GM21737 (cell line): ENCODE results near the gene NLRP9.
"Not testable (repeated sequence)": the region's sequence is repeated elsewhere in the genome, so short reads cannot be mapped to it uniquely, and the experiment has no call there.

Source experiments
- ATAC-seq: cut with Tn5 transposase; IDR thresholded peaks from one replicate; pipeline ENCODE4 v1.9.1; 2021; ENCODE audit warnings: mild to moderate bottlenecking, moderate library complexity; ENCODE audit not compliant: unreplicated experiment

Gene NLRP9

DNA sequence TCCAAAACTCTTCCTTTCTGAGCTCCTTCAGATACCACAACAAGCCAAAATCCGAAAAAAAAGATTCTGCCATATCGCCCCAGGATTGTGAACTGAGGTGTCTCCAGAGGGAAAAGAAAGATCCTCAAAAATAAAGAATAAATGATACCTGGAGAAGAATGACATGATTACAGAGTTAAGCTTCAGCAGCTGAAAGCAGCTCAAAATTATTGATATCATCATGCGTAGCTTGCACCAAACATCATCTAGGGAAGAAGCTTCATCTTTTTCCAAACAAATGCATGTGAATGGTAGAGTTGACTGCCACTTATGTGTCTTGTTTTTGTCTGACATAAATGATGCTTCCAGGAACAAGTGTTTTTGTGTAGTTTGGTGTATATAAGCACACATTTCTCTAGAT lies at the start of gene NLRP9:
TSS of gene NLRP9 (minus strand) at position 101 of the 400 bp plus-strand sequence. CDS start at position 73, 28 bp downstream.
- ATAC-seq = no peak

DNA sequence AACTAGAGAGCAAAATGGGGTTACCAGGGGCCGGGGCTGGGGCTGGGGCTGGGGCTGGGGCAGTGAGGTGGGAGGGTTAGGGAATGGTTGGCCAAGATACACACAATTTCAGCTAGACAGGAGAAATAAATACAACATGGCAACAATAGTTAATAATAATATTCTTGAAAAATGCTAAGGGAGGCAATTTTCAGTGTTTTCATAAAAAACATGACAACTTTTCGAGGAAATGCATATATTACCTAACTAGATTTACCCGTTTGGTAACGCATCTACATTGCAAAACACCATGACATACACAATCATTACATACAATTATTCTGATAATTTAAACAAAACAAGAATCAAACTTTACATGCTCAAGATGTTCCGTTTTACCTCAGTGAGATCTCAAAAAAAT lies 42.9 kb upstream of the NLRP9 start:
- ATAC-seq = no peak

DNA sequence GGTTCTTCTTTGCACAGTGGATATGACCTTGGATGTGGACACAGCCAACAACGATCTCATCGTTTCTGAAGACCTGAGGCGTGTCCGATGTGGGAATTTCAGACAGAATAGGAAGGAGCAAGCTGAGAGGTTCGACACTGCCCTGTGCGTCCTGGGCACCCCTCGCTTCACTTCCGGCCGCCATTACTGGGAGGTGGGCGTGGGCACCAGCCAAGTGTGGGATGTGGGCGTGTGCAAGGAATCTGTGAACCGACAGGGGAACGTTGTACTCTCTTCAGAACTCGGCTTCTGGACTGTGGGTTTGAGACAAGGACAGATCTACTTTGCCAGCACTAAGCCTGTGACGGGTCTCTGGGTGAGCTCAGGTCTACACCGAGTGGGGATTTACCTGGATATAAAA lies 40.1 kb upstream of the NLRP9 start:
- no peak for ATAC-seq

DNA sequence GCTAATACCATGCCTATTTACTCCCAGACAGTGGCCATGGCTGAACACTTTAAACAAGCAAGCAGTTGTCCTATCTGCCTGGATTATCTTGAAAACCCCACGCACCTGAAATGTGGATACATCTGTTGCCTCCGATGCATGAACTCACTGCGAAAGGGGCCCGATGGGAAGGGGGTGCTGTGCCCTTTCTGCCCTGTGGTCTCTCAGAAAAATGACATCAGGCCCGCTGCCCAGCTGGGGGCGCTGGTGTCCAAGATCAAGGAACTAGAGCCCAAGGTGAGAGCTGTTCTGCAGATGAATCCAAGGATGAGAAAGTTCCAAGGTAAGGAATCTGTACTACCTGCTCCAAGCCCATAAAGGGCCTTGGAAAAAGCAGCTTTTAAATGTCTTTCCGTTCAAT lies 39.3 kb upstream of the NLRP9 start:
- no peak for ATAC-seq

DNA sequence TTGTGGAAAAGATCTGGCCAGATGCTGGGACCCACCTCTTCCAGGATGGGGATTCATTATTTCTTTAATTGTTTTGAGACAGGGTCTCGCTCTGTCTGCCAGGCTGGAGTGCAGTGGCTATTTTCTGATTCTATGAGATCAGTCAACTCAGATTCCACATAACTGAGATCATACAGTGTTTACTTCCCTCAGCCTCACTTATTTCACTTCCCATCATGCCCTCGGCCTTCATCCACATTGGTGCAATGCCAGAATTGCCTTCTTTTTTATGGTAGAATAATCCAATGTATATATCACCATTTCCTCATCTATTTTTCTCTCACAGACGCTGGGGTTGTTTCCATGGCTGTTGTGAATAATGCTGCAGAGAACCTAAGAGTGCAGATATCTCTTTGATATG lies 31.4 kb upstream of the NLRP9 start:
- ATAC-seq = not testable (repeated sequence)

DNA sequence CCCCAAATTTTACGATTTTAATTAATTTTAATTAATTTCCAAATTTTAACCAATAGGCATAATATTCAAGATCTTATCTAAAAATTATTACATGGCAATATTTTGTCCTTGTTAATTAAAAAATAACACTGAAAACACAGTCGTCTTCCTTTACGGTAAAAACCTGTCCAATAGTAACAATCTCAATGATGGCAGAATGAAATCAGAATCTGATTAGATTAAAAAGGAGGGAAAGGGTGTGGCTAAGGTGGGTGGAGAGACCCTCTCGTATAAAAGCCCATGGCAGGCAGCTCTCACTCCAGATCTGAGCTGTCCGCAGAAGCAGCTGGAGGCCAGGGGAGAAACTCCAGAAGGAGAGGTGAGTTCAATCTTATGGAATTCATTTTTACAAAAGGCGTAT lies 30.6 kb upstream of the NLRP9 start, which contains the start of gene RFPL4AL1:
TSS of gene RFPL4AL1 (plus strand) at position 301 of the 400 bp plus-strand sequence. CDS start 2,687 bp downstream, outside the sequence.
- ATAC-seq = not testable (repeated sequence)

DNA sequence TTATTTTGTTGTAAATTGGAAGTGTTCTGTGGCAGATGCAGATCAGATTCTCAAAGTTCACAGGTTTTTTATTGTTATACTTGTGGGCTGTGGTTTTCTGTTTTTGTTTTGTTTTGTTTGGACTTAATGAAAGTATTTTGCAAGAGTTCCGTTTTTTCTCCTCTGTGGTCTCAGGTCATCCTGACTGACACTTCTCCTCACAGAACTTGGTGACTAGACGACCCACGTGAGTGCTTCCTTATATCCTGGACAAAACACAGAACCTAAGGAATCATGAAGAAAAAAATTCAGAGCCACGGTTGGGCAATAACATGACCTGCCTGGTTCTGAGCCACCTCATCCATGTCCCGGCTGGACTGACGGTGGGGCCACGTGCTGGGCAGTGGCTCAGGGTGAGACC lies 28.3 kb upstream of the NLRP9 start:
- no peak for ATAC-seq

DNA sequence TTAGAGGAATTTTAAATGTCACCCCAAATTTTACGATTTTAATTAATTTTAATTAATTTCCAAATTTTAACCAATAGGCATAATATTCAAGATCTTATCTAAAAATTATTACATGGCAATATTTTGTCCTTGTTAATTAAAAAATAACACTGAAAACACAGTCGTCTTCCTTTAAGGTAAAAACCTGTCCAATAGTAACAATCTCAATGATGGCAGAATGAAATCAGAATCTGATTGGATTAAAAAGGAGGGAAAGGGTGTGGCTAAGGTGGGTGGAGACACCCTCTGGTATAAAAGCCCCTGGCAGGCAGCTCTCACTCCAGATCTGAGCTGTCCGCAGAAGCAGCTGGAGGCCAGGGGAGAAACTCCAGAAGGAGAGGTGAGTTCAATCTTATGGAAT lies 20.6 kb upstream of the NLRP9 start, which contains the start of gene RFPL4A:
TSS of gene RFPL4A (plus strand) at position 301 of the 400 bp plus-strand sequence. CDS start 2,704 bp downstream, outside the sequence.
- not testable (repeated sequence) for ATAC-seq

DNA sequence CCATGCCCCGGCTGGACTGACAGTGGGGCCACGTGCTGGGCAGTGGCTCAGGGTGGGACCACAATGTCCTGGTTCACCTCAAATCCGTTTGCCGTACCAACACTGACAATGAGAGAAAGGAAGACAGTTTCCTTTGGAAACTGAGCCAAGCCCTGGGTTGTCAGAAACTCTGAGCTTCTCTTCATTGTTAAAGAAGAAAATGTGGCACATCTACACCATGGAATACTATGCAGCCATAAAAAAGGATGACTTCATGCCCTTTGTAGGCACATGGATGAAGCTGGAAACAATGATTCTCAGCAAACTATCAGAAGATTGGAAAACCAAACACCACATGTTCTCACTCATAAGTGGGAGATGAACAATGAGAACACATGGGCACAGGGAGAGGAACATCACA lies 18.6 kb upstream of the NLRP9 start:
- ATAC-seq = not testable (repeated sequence)

DNA sequence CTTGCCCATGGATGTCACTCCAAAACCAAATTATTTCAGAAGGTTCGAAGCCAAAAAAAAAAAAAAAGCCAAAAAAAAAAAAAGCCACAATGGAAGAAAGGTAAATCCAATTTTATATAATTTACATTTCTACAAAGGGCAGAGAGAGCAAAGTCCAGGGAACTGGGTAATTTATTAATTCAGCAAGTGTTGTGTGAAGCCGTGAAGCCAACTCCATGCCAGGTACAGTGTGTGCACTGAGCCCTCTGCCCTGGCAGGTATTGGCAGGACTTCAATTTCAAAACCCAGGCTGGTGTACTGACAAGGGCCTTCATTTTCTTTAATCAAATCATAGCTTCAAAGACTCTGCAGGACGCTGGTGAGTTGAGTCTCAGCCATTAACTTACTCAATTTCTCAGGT lies 15.2 kb upstream of the NLRP9 start:
- ATAC-seq = no peak

DNA sequence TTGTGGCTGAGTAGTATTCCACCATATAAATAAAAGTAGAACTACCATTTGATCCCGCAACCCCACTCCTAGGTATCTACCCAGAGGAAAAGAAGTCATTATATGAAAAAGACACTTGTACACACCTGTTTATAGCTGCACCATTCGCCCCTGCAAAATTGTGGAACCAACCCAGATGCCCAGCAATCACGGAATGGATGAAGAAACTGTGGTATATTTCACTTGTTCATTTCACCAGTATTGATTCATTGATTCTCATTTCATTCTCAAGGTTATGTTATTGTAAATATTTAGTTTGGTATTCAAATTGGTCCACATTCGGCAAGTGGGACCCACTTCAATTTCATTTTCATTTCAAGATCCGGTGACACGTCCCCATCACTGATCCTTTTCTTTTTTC lies 12.5 kb upstream of the NLRP9 start:
- no peak for ATAC-seq

DNA sequence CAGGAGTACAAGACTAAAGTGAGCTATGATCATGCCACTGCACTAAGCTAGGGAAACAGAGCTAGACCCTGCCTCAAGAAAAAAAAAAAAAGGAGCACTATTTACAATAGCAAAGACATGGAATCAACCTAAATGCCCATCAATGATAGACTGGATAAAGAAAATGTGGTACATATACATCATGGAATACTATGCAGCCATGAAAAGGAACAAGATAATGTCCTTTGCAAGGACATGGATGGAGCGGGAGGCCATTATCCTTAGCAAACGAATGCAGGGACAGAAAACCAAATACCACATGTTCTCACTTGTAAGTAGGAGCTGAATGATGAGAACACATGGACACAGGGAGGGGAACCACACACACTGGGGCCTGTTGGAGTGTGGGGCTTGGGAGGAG lies 7.8 kb downstream of the NLRP9 start:
- not testable (repeated sequence) for ATAC-seq

DNA sequence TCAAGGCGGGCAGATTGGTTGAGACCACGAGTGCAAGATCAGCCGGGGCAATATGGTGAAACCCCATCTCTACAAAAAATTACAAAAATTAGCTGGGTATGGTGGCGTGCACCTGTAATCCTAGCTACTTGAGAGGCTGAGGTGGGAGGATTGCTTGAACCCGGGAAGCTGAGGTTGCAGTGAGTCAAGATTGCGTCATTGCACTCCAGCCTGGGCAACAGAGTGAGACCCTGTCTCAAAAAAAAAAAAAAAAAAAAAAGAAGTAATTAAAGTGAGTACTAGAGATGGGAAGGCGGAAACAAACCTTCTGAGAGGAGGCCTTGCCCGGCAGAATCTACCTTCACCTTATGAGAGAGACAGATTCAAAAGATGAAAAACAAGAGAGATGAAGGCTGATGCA lies 14.7 kb downstream of the NLRP9 start:
- ATAC-seq = no peak

DNA sequence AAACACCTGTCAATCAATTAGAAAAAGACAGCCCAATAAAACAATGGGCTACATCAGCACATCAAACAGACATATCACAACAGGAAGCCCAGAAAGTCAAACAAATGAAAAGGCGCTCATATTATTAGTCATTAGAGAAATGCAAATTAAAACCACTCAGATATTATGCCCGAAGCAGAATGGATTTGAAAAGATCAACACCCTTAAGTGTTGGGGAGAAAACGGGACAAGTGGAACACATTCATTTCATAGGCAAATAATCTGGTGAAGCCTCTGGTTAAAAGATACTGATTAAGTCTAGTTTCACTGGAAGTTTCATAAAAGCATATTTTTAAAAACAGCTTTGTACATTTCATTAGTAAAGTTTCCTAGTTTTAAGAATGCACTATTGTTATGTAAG lies 17.4 kb downstream of the NLRP9 start:
- ATAC-seq = no peak

DNA sequence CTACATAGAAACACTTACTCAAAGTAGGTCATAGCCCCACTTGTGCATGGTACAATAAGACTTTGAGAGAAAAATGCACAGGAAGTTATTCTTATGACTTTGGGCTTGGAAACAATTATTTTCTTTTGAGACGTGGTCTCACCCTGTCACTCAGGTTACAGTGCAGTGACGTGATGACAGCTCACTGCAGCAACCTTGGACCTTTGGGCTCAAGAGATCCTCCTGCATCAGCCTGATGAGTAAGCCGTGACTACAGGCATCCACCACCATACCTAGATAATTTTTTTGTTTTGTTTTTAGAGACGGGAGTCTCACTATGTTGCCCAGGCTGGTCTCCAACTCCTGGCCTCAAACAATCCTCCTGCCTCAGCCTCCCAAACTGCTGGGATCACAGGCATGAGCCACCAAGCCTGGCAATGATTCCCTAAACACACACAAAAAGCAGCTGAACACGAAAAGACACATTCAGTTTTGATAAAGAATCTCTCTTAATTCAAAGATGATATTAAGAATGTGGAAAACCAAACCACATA lies 17.9 kb downstream of the NLRP9 start:
- ATAC-seq = no peak

DNA sequence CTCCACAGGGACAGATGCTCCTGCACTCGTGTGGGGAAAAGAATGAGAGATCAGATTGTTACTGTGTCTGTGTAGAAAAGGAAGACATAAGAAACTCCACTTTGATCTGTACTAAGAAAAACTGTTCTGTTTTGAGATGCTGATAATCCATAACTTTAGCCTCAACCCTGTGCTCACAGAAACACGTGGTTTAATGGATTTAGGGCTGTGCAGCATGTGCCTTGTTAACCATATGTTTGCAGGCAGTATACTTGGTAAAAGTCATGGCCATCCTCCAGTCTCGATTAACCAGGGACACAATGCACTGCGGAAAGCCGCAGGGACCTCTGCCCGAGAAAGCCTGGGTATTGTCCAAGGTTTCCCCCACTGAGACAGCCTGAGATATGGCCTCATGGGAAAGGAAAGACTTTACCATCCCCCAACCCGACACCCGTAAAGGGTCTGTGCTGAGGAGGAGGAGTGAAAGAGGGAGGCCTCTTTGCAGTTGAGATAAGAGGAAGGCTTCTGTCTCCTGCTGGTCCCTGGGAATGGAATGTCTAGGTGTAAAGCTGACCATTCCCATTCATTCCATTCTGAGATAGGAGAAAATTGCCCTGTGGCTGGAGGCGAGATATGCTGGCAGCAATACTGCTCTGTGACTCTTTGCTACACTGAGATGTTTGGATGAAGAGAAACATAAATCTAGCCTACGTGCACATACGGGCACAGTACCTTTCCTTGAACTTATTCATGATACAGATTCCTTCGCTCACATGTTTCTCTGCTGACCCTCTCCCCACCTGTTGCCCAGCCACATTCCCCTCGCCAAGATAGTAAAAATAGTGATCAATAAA lies 20.1 kb downstream of the NLRP9 start:
- not testable (repeated sequence) for ATAC-seq

DNA sequence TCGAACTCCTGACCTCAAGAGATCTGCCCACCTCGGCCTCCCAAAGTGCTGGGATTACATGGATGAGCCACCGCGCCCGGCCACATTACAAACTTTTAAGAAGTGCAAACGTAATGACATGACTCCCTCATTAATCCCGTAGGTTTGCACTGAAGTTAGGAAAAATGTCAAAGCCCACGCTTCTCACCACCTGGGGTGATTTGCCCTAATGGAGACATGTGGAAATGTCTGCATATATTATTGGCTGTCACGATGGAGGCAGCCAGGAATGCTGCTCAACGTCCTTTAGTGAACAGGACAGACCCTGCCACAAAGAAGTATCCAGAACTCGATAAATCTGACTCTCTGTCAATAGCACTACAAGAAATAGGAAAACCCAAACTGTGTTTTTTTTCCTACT lies 21.0 kb downstream of the NLRP9 start:
- no peak for ATAC-seq

DNA sequence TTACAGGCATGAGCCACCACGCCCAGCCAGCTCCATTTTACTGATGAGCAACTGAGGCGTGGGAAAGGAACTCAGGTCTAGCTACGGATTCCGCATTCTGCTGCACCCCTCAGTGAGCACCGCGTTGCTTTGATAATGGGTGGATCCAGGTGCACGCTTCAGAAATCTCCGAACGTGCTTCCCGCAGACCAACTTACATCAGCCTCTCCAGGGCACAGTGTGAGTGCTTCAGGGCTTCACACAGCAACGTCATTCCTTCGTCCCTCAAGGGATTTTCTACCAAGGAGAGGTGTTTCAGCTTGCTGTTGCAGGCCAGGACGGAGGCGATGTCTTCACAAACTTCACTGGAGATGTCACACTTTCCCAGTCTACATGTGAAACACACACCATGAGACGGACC lies 21.7 kb downstream of the NLRP9 start:
- no peak for ATAC-seq

DNA sequence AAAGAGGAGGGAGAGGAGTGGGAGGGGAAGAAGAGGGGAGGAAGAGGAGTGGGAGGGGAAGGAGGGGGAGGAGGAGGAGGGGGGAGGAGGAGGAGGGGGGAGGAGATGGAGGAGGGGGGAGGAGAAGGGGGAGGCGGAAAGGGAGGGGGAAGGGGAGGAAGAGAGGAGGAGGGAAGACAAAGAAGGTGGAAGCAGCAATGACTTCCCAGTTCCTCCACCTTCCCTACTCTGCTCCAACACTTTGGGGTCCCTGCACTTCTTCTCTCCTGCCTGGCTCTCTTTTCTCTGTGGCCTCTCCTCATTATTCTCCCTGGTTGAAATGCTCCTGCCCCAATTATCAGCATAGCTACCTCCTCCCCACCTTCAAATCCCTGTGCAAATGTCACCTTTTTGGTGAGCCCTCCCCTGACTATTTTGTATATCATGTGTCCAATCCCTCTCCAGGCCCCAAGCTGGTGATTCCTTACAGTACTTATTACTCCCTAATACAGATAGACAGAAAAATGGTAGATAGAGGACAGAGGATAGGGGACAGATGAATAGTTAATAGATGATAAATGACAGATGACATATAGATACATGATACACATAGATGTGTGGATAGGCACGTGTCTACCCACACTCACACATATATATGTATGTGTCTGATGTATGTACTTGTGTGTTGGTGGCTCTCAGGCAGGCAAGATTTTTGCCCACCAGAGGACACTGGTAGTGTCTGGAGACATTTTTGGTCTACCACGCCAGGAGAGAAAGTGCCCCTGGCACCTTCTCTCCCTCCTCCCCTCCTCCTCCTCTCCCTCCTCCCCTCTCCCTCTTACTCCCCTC lies 25.2 kb downstream of the NLRP9 start:
- ATAC-seq = no peak

DNA sequence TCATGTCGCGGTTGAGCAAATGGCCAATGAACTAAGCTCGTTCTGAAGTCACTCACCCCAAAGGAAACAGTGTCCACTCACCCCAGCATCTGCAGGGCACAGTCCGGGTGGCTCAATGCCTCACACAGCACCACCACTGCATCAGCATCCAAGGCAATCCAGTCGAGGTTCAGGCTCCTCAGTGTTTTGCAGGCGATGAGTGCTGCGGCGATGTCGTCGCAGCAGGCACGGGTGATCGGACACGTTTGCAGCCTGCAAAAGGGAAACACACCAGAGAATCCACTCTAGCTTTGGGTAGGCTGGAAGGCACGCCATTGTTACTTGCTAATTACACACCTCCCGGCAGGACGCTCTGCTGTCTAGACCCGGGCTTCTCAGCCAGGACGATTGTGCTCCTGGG lies 26.5 kb downstream of the NLRP9 start:
- no peak for ATAC-seq

DNA sequence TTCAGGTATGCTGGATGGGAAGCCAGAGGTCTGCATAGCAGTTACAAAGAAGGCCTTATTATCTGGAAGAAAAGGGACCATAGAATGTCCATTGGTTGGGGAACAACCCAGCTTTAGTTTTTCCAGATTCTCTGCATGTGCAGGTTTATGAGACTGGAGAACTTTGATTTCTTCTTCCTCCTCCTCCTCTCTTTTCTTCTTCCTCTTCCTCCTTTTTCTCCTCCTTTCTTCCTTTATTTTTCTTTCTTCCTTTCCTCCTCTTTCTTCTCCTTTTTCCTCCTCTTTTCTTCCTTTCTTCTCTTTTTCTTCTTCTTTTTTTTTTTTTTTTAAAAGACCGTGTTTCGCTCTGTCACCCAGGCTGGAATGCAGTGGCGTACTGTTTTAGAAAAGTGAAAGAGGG lies 32.2 kb downstream of the NLRP9 start:
- no peak for ATAC-seq
